Measurements from ENCODE around the gene IKZF2. TPM values are rescaled to one million over a fixed set of nuclear protein-coding genes. Genes with fewer than 3 reads are reported as not detected.

The IKZF2 gene
- total and polyA plus RNA-seq, 4 donors: 1.3 to 51.4 (median 7.3) TPM

- H3K27ac ChIP-seq (ENCODE audit: low read depth in 1 of 2, low read length in 1 of 2): no peak overlapping the region
- H3K9ac ChIP-seq (ENCODE audit: insufficient read depth in 1 of 2, low read length in 2 of 2): no peak overlapping the region
- ATAC-seq (ENCODE audit: insufficient read depth, low FRiP score) (no peak), DNase-seq (no peak)
- H3K4me1 ChIP-seq (ENCODE audit: control insufficient read depth in 5 of 5, insufficient read depth in 5 of 5, low read length in 5 of 5): no peaks in the 10 kb centered on the region
- TF ChIP-seq, protein P1, sequence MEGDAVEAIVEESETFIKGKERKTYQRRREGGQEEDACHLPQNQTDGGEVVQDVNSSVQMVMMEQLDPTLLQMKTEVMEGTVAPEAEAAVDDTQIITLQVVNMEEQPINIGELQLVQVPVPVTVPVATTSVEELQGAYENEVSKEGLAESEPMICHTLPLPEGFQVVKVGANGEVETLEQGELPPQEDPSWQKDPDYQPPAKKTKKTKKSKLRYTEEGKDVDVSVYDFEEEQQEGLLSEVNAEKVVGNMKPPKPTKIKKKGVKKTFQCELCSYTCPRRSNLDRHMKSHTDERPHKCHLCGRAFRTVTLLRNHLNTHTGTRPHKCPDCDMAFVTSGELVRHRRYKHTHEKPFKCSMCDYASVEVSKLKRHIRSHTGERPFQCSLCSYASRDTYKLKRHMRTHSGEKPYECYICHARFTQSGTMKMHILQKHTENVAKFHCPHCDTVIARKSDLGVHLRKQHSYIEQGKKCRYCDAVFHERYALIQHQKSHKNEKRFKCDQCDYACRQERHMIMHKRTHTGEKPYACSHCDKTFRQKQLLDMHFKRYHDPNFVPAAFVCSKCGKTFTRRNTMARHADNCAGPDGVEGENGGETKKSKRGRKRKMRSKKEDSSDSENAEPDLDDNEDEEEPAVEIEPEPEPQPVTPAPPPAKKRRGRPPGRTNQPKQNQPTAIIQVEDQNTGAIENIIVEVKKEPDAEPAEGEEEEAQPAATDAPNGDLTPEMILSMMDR (IDR thresholded peaks at IDR 0.05; ENCODE audit: control extremely low read depth, extremely low read depth): no peak
- H3K9me3 ChIP-seq (ENCODE audit: control insufficient read depth in 4 of 4, insufficient read depth in 3 of 4, low read length in 3 of 4): no peaks in the 10 kb centered on the region
- no peaks in the 10 kb centered on the region for H3K36me3 ChIP-seq (ENCODE audit: control insufficient read depth in 4 of 4, insufficient read depth in 4 of 4, low read length in 4 of 4)
- 84 to 90% methylated on average over 3 of the region's 3 CpGs for WGBS, 2 donors
- H3K4me3 ChIP-seq: no peak overlapping the region
- no peaks in the 10 kb centered on the region for H3K27me3 ChIP-seq (ENCODE audit: control insufficient read depth in 3 of 3, insufficient read depth in 3 of 3, low read length in 2 of 3)
These were observed 33.9 kb upstream of the IKZF2 start for GRCh38 chr2:213185147-213185822.

DNA sequence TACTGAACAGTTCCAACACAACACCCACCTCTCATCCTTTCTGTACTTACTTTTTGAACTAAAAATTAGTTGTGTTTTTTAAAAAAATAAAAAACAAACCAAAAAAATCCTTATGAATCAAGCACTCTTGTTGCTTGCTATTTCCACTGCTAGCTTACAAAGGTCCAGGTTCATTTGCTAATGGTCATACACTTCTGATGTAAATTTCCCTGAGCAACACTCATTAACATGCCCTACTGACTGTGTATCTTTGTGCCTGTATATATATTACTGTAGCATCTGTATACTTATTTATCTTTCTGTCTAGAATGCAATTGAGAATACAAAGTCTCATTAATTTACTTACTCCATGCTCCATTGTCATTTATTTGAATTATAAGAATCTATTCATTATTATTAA is 30.3 kb upstream of the IKZF2 start:
- Histone ChIP-seq H3K4me3 (no peak overlapping the region), H3K9ac (ENCODE audit: insufficient read depth in 1 of 2, low read length in 2 of 2) (no peak overlapping the region), H3K9me3 (ENCODE audit: control insufficient read depth in 4 of 4, insufficient read depth in 3 of 4, low read length in 3 of 4) (peaks cover 0 to 3% (median 0%) of the 10 kb centered on the region in 4 donors), H3K27ac (ENCODE audit: low read depth in 1 of 2, low read length in 1 of 2) (no peak overlapping the region), H3K27me3 (ENCODE audit: control insufficient read depth in 3 of 3, insufficient read depth in 3 of 3, low read length in 2 of 3) (no peaks in the 10 kb centered on the region), H3K4me1 (ENCODE audit: control insufficient read depth in 5 of 5, insufficient read depth in 5 of 5, low read length in 5 of 5) (no peaks in the 10 kb centered on the region), H3K36me3 (ENCODE audit: control insufficient read depth in 4 of 4, insufficient read depth in 4 of 4, low read length in 4 of 4) (no peaks in the 10 kb centered on the region)
- ATAC-seq (ENCODE audit: insufficient read depth, low FRiP score) (no peak), DNase-seq (no peak)
- TF ChIP-seq, protein P1 (IDR thresholded peaks at IDR 0.05; ENCODE audit: control extremely low read depth, extremely low read depth): no peak

DNA sequence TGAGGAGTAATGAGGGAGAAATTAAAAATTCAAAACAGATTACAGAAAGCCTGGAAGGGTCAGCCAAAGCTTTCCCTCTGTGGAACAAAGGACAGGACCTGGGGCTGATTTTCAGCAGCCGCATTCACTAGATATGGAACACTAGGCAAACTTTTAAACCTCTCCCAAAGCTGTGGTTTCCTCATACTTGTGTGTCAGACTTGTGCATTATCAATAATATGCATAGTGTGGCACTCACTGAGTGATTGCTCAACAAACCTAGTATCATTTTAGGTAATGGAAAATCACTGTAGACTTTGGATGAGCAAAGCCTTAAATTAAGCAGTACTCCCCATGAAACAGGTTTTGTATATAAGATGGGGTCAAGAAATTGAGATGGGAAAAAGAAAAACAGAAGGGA is 26.3 kb upstream of the IKZF2 start:
- H3K9me3 ChIP-seq (ENCODE audit: control insufficient read depth in 4 of 4, insufficient read depth in 3 of 4, low read length in 3 of 4): peaks cover 0 to 3% (median 0%) of the 10 kb centered on the region in 4 donors
- 83 to 96% methylated on average over 1 of the region's 1 CpG for WGBS, 2 donors
- ATAC-seq (ENCODE audit: insufficient read depth, low FRiP score) (no peak), DNase-seq (no peak)
- H3K36me3 ChIP-seq (ENCODE audit: control insufficient read depth in 4 of 4, insufficient read depth in 4 of 4, low read length in 4 of 4): no peaks in the 10 kb centered on the region
- no peak overlapping the region for H3K4me3 ChIP-seq
- H3K27ac ChIP-seq (ENCODE audit: low read depth in 1 of 2, low read length in 1 of 2): no peak overlapping the region
- TF ChIP-seq, protein P1 (IDR thresholded peaks at IDR 0.05; ENCODE audit: control extremely low read depth, extremely low read depth): no peak
- H3K27me3 ChIP-seq (ENCODE audit: control insufficient read depth in 3 of 3, insufficient read depth in 3 of 3, low read length in 2 of 3): no peaks in the 10 kb centered on the region
- no peak overlapping the region for H3K9ac ChIP-seq (ENCODE audit: insufficient read depth in 1 of 2, low read length in 2 of 2)
- H3K4me1 ChIP-seq (ENCODE audit: control insufficient read depth in 5 of 5, insufficient read depth in 5 of 5, low read length in 5 of 5): no peaks in the 10 kb centered on the region

Measured in lung (tissue), 12 donors.